Measurements from ENCODE around the gene ZNF302.

- TF ChIP-seq CTCF (conservative IDR thresholded peaks at IDR 0.05; ENCODE audit: low read depth in 2 of 2) (no peak), POLR2AphosphoS5 (IDR thresholded peaks at IDR 0.05; ENCODE audit: low read depth) (no peak), REST (IDR thresholded peaks at IDR 0.05; ENCODE audit: unreplicated experiment) (no peak), JUNB (IDR thresholded peaks at IDR 0.05; ENCODE audit: unreplicated experiment) (no peak), EZH2 (IDR thresholded peaks at IDR 0.05; ENCODE audit: low read depth, unreplicated experiment) (no peak), CREB1 (CRISPR knock-in tag; IDR thresholded peaks at IDR 0.05; ENCODE audit: low read depth) (no peak), ZNF114 (CRISPR knock-in tag; IDR thresholded peaks at IDR 0.05) (no peak), STAT1 (IDR thresholded peaks at IDR 0.05; ENCODE audit: unreplicated experiment) (no peak), EZH2phosphoT487 (IDR thresholded peaks at IDR 0.05; ENCODE audit: unreplicated experiment) (no peak), NANOG (IDR thresholded peaks at IDR 0.05; ENCODE audit: borderline replicate concordance) (no peak)
- TF ChIP-seq, protein P1, sequence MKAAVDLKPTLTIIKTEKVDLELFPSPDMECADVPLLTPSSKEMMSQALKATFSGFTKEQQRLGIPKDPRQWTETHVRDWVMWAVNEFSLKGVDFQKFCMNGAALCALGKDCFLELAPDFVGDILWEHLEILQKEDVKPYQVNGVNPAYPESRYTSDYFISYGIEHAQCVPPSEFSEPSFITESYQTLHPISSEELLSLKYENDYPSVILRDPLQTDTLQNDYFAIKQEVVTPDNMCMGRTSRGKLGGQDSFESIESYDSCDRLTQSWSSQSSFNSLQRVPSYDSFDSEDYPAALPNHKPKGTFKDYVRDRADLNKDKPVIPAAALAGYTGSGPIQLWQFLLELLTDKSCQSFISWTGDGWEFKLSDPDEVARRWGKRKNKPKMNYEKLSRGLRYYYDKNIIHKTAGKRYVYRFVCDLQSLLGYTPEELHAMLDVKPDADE (IDR thresholded peaks at IDR 0.05): no peak
Measured at GRCh38 chr19:34686455-34686854, 9.0 kb downstream of the ZNF302 start.
